Sciatic nerve (tissue), 2 donors: ENCODE measurements around the gene DDIT3. TPM values are rescaled to one million over a fixed set of nuclear protein-coding genes. Genes with fewer than 3 reads are reported as not detected.

Source experiments
- ATAC-seq: fragments of 200-7000 bp; cut with Tn5 transposase; one replicate; pipeline ENCODE4 v1.9.1; 2020; ENCODE audit warnings: mild to moderate bottlenecking, moderate library complexity
- DNase-seq: peaks from one replicate; pipeline ENCODE4 v3.0.0-alpha.2; 2020; ENCODE audit warnings: low spot score
- intact Hi-C: fragments of 100-400 bp; cut with DNase I; formaldehyde crosslinking; loops from one replicate; pipeline ENCODE4 v1.14.2; 2022
- microRNA-seq: library from miRNA; unstranded; fragments of <30 nt; microRNA quantifications from one replicate; pipeline ENCODE4 v1.2.0, GENCODE V29; 2020
- total RNA-seq: library from RNA; stranded (reverse); fragmentation: NEBNext Ultra II Directional; extraction: Animal tissue kit (Norgen Biotek cat#: 25700); gene quantifications from one replicate; pipeline ENCODE4 v1.2.1, GENCODE V29; 2021
- donor health status: DM: no; HTN: no; CAD: no.
- donor health status: DM: no; HTN: no; CAD: no.

The DDIT3 gene
- total RNA-seq, 1 donor from 2014 or later, result 34.0 TPM

DNA sequence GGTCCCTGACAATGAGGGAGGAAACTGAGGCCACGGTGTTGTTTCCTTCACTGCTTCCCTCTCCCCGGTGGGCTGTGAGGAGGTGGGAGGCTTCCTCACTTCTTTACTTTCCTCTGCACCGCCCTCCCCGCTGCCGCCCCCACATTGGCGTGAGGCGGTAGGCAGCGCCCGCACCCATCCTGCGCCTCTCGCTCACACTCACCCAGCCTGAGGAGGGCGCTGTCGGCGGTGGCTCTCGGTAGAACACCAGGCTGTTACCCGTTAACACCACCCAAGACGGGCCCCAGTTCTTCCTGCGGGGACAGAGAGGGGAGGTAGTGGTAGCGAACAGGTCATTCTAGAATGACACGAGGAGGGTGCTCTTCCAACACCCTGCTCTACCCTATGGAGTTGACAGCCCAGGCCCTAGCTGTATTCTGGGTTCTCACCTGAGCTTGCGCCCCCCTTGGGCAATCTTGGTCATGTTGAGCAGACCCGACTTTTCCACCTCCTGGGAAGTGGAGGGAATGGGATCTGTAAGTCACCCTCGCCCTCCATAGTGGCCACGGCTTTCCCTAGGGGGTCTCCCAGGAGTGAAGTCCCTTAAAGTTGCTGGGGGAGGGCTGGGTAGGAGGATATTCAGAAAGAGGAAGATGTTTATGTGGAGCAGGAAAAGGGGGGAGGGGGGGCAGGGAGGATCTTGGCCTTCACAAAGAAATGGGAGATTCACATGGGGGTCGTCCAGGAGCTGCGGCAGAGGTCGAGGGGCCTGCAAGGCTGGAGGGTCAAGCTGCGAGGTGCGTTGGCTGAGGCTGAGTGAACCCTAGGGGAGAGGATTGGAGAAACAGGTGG lies 43.9 kb downstream of the DDIT3 start:
- ATAC-seq, result peak; percentile 2
- DNase-seq, result no peak
- intact Hi-C loops, result no loop called here

- ATAC-seq, result peak; percentile 66
- DNase-seq, result peak; percentile 75
- intact Hi-C loops, result no loop called here
Measured at GRCh38 chr12:57475271-57476161, 44.8 kb downstream of the DDIT3 start.

DNA sequence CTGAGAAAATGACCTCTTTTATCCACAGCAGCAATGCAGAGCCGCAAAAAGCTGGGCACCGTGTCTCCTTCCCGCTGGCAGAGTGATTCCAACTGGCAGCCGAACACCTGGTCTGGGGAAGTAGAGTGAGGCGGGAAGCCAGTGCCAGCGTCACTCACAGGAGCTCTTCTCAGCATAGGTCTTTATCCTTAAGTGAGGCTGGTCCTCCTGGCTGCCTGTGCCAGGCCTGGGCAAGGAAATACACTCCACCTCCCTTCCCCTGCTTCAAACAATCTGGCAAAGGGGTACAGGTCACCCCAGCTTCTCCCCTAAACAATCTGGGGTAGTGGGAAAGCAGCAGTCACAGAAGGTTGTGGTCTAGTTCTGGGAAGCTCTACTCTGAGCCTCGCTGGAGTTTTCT lies 45.5 kb downstream of the DDIT3 start:
- intact Hi-C loops, result no loop called here
- ATAC-seq (no peak), DNase-seq (no peak)

DNA sequence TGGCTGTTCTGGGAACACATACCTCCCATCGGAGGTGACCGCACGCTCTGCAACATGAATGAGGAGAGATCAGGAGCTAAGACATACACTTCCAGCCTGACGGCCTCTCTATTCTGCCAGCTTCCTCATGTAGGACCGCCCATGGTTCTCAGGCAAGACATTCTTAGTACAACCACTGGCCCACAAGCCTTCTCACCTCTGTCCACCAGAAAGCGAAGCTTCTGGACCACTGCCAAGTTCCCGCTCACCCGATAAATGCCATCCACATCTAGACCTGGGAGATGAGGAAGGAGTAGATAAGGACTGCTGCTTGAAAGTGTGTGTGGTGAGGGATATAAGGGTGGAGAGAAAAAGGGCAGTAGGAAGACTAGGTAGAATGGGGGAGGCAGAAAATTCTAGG lies 45.9 kb downstream of the DDIT3 start:
- DNase-seq (no peak), ATAC-seq (no peak)
- intact Hi-C loops, result no loop called here

GRCh38 chr12:57473886-57474285 lies 46.4 kb downstream of the DDIT3 start:
- DNase-seq (no peak), ATAC-seq (no peak)
- intact Hi-C loops, result no loop called here

- no peak for ATAC-seq
- no peak for DNase-seq
- intact Hi-C loops, result no loop called here
Measured at GRCh38 chr12:57473392-57473791, 46.9 kb downstream of the DDIT3 start.

GRCh38 chr12:57472391-57472790 lies 47.9 kb downstream of the DDIT3 start:
- intact Hi-C loops, result no loop called here
- no peak for ATAC-seq
- DNase-seq, result no peak

GRCh38 chr12:57471661-57472060 lies 48.7 kb downstream of the DDIT3 start:
- intact Hi-C loops, result no loop called here

DNA sequence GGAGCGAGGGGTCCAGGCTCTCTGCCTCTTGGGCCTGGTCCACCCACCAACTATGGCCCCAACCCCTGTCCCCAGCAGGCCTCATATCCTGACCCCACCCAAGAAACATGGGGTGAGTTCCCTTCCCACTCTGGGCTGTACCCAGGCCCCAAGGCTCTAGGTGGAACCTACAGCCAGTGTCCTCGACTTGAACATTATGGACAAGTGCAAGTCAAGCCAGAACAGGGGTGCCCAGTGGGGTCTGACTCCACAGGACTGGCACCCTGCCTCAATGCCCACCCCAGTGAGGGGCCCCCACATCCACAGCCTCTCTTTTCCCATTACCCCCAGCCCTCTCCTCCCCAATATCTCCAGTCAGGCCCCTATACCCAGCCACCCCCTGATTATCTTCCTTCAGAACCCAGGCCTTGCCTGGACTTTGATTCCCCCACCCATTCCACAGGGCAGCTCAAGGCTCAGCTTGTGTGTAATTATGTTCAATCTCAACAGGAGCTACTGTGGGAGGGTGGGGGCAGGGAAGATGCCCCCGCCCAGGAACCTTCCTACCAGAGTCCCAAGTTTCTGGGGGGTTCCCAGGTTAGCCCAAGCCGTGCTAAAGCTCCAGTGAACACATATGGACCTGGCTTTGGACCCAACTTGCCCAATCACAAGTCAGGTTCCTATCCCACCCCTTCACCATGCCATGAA lies 49.2 kb downstream of the DDIT3 start:
- DNase-seq (no peak), ATAC-seq (no peak)
- intact Hi-C loops, result no loop called here

More at GRCh38 chr12:57471661-57472060, 48.7 kb downstream of the DDIT3 start:
- no peak for DNase-seq
- no peak for ATAC-seq

GRCh38 chr12:57470286-57470969 lies 49.9 kb downstream of the DDIT3 start:
- DNase-seq (no peak), ATAC-seq (no peak)
- intact Hi-C loops, result no loop called here

DNA sequence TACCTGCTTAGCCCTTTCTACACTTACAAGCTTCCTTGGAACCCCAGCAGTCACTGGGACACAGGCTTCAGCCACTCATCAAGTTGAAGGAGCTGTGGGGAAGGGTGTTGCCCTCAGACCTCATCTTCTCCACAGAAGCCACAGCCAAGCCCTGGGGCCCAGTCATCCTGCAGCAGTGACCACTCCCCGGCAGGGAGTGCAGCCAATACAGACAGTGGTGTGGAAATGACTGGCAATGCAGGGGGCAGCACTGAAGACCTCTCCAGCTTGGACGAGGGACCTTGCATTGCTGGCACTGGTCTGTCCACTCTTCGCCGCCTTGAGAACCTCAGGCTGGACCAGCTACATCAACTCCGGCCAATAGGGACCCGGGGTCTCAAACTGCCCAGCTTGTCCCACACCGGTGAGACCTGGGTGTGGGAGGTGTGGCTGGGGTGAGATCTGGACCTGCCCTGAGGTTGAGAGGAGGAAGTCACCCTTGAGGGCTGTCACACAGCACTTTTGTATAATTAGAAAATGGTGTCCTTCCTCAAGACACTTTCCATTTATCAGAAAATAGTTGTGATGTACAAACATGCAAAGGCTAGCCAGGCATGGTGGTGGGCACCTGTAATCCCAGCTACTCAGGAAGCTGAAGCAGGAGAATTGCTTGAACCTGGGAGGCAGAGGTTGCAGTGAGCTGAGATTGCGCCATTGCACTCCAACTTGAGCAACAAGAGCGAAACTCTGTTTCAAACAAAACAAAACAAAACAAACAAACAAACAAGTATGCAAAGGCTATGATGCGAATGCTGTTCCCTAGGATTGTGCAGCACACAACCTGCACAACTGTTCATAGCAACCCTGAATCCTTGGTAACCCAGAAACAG lies 50.8 kb downstream of the DDIT3 start:
- DNase-seq (no peak), ATAC-seq (no peak)
- intact Hi-C loops, result no loop called here

DNA sequence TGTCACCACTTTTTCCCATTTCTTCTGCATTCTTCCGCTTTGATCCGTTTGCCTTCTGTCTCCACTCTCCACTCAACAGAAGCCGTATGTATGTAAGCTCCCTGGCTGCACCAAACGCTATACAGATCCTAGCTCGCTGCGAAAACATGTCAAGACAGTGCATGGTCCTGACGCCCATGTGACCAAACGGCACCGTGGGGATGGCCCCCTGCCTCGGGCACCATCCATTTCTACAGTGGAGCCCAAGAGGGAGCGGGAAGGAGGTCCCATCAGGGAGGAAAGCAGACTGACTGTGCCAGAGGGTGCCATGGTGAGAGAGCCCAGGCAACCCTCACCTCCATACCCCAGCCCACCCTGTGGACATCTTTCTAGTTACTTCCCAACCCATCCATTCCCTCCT lies 52.4 kb downstream of the DDIT3 start:
- DNase-seq (no peak), ATAC-seq (no peak)
- intact Hi-C loops, result no loop called here

GRCh38 chr12:57467212-57467874 lies 53.0 kb downstream of the DDIT3 start:
- ATAC-seq, result no peak
- DNase-seq, result no peak
- intact Hi-C loops, result no loop called here

Small RNAs within 50 kb of the gene (microRNA-seq; reads per million reads assigned to microRNA genes)
- not detected for gene MIR616
- not detected for gene MIR6758

Other genes starting within 250 kb of the DDIT3 start
- 89.6 TPM for gene R3HDM2, start 89.5 kb downstream of the DDIT3 start, total RNA-seq
- gene INHBC, start 85.7 kb downstream of the DDIT3 start, total RNA-seq, result not detected
- not detected for gene INHBE, start 65.2 kb downstream of the DDIT3 start, total RNA-seq
- gene GLI1, start 60.7 kb downstream of the DDIT3 start, total RNA-seq, result 47.7 TPM
- gene ARHGAP9, start 40.6 kb downstream of the DDIT3 start, total RNA-seq, result 30.8 TPM
- 121 TPM for gene MARS1, start 32.4 kb downstream of the DDIT3 start, total RNA-seq
- gene MBD6, start 2.3 kb upstream of the DDIT3 start, total RNA-seq, result 76.2 TPM
- 104 TPM for gene DCTN2, start 26.7 kb upstream of the DDIT3 start, total RNA-seq
- gene KIF5A, start 29.5 kb upstream of the DDIT3 start, total RNA-seq, result 5.6 TPM
- gene PIP4K2C, start 70.7 kb upstream of the DDIT3 start, total RNA-seq, result 26.0 TPM
- gene DTX3, start 84.3 kb upstream of the DDIT3 start, total RNA-seq, result 42.9 TPM
- 61.3 TPM for gene ARHGEF25, start 90.9 kb upstream of the DDIT3 start, total RNA-seq
- 16.6 TPM for gene B4GALNT1, start 112.7 kb upstream of the DDIT3 start, total RNA-seq
- gene OS9, start 173.6 kb upstream of the DDIT3 start, total RNA-seq, result 230 TPM
- 4.0 TPM for gene AGAP2, start 218.2 kb upstream of the DDIT3 start, total RNA-seq
- gene TSPAN31, start 224.5 kb upstream of the DDIT3 start, total RNA-seq, result 37.1 TPM
- gene CDK4, start 231.8 kb upstream of the DDIT3 start, total RNA-seq, result 54.0 TPM
- gene MARCHF9, start 234.6 kb upstream of the DDIT3 start, total RNA-seq, result 10.6 TPM
- gene CYP27B1, start 246.6 kb upstream of the DDIT3 start, total RNA-seq, result 0.98 TPM